Limb (tissue), 2 donors: ENCODE results near the gene TMEM86B.
"Not testable (repeated sequence)": the region's sequence is repeated elsewhere in the genome, so short reads cannot be mapped to it uniquely, and the experiment has no call there.

ENCODE experiments used
- DNase-seq, 2 donors: peaks; one replicate each; pipeline ENCODE4 v3.0.0-alpha.2; 2016; ENCODE audit errors: extremely low spot score in 2 of 2

Gene TMEM86B

DNA sequence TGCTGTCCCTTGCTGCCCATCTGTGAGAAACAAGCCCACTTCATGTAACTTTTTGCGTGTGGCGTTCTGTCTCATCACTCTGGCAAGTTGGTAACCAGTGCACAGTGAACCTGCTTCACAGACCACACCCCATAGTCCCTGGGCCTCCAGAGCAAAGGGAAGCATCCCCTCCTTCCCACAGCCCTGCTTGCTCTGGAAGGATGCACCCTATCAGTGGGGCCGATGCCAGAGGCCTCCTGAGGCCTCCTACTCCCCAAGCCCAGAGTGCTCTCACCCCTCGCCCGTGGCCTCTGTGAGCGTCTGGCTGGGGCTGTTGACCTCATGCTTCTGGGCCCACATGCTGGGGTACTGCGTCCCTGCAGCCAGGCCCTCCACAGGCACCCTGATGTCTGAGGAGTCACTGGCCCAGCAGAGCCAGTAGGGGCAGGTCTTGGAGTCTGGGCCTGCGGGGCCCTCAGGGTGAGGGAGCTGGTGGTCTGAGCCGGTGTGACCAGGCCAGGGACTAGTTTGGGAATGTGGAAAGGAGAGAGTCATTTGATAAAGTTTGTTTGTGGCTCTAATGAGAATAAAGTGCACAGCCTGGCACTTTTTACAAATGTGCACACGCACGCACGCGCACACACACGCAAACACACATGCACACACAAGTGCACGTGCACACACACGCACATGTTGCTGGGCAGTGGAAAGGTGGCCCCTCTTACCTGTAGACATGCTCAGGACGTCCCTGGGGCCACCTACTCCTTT, 5.1 kb downstream of the TMEM86B start:
- DNase-seq = no peak

DNA sequence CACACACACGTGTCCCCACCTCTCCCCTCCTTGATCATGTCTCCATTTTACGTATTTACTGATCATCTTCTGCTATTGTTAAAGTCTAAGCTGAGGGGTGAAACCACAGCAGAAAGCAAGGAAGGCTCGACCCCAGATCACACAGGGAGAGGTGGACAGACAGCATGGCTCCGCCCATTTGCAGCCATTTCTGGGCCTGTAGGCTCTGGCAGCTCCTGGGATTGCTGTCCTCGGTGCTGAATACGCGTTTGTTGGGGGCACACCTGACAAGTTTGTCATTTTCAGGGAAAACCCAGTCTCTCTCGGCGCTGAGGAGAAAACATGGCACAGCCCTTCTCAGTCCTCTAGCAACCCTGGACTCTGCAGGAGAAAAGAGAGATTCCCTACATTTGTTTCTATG, 8.0 kb downstream of the TMEM86B start:
- DNase-seq = no peak

DNA sequence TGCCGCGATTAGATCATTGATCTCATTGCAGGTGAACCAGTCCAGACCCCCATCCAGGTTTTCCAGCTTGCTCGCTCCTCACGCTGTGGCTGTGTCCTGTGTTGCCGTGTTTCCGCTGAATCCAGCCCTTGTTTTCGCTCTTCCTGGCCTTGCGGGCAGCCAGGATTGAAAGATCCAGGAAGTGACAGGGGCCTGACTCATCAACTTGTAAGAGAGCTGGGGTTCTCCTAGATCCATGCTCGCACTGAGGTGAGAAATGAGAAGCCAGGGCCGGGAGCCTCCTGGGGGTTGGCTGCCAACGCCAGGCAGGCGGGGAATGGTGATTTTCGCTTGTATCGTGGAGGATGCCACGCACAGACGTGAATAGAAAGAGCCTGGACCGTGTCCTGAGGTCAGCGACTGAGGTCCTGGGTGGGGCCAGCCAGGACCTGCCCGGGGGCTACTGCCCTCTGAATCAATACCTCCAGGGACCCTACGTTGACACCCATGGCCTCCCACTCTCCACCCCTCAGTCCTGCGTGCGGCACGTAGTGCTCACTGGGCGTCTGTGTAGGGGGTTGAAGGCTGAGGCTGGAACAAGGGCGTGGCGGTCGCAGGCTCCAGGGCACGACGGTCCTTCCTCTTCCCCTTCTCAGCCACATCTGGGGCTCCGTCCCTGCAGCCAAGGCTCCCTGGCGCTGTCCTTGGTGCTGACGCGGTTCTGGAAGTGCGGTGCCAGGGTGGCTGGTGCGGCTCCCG, 11.9 kb downstream of the TMEM86B start:
- peak; percentile 59 to 82 for DNase-seq

DNA sequence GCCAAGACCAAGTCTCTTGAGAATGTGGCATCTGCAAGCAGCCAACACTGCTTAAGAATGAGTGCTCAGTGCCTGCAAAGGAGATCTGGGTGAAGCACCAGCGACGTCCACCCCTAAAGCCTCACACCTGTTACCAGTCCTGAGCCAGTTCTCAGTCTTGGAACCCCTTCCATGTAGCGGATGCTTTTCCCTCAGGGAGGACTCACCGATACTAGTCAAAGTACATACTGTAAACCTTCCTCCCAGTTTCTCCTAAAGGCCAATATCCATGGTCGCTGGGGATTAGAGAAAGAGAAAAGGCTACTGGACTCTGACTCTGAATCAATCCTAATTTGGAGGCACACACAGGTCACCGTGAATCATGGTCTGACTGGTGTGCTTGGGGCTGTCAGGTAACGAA, 15.0 kb downstream of the TMEM86B start:
- no peak for DNase-seq

DNA sequence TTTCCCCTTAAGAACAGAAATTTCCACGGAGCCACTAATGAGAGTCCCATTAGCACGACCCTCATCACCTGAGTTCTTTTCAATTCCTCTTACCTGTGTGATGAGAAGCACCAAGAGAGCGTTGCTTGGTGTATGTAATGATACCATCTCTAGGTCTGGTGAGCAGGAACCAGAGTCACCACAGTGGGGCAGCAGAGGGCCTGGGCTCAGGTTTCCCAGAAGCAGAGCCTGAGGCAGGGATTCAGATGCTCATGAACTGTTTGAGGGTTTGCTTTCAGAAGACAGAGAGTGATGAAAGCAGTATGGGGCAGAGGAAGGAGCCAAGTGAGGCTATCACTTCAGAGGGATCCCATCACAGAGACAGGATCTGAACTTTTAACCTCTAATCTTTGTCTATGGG, 16.1 kb downstream of the TMEM86B start:
- DNase-seq = no peak

DNA sequence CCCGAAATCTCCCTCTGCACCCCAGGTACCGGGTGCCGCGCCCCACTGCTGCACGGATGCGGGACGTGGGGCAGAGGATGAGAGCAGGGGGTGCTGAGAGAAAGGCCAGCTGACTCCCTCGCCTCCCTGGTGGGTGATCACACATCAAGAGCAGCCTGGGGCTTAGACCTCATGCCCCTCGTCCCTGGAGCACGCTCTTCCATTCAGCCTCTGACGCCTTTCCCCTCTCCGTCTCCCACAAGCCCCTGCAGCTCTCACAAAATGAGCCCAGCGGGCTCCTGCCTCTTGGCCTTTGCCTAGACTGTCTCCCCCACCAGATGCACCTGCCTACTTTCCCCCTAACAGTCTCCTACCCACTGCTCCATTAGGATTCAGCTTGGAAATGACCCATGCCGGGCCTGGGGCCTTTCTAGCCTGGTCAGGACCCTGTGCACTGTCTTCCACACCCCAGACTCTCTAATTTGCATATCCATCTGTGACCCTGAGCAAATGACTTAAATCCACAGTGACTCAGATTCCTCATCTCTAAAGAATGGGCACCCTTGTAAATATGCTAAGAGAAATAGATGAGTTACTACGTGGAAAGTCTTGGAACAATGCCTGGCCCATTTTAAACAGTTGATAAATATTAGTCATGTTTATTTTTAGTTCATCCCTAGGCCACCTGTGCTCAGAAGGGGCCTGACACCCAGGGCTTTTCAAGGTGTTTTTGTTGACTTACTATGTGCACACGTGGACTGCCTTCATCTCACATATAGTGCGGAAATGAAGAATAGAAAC, 18.7 kb downstream of the TMEM86B start:
- DNase-seq = no peak

DNA sequence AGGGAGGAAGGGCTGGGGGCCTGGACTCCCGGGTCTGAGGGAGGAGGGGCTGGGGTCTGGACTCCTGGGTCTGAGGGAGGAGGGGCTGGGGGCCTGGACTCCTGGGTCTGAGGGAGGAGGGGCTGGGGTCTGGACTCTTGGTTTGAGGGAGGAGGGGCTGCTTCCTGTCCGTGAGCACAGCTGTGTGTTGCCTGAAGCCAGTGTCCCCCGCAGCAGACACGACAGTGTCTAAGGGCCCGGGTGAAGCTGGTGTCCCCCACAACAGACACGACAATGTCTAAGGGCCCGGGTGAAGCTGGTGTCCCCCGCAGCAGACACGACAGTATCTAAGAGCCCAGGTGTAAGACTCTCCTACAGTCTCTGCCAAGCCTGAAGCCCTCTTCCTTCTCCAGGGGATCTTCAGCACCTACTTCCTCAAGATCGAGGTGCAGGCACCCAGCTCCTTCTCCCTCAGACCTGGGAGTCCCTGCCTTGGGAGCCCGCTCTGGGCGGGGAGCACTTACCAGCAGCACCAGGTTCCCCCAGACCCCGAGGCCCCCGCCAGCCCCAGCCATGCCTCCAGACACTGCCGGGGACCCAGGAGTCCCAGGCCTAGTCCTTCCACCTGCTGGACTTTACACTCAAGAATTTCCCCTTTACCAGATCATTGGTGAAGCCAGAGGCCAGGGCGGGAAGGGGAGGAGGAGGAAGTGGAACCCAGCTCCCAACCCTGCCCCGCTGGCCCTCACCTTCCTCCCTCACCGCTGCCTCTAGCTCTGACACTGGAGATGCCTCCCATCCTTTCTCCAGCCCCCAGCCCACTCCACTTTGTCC, 19.5 kb downstream of the TMEM86B start, which contains the start of gene PTPRH:
PTPRH (minus strand) TSS at position 622 of the 813 bp plus-strand sequence; CDS start at position 554, 68 bp downstream.
- no peak for DNase-seq

DNA sequence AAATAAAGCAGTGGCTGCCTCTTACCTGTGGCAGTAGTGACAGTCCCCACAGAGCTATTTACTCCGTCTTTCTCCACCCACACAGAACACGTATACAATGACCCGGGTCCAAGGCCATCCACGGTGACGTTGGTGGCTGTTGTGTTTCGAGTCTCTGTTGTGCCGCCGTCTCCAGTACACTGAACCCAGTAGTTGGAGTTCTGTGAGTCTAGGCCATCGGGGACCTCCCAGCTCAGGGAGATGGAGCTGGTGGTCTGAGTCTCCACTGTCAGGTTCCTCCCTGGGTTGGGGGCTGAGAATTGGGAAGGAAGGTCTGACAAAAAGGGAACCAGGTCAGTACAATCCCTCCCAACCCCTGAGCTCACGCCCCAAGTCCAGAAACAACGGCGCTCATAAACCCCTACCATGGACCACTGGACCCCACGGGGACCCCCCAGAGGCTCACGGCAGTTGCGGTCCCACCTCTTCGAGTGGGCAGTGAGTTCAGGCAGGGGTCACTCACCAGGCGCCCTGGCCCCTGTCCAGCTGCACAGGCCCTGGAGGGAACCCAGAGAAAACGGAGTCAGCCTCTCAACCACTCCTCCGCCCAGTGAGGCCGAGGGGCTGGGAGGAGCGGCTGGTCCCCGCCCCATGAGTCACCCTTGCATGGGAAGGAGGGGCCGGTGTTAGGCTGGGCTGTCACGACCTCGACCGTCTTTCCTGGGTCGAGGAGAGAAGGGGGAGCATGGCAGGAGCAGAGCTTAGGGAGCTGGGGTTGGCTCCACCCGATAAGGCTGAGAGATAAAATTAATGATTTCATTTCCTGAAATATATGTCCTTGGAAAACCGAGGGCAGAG, 21.7 kb downstream of the TMEM86B start:
- peak in 1 of 2 donors; percentile 58 for DNase-seq

DNA sequence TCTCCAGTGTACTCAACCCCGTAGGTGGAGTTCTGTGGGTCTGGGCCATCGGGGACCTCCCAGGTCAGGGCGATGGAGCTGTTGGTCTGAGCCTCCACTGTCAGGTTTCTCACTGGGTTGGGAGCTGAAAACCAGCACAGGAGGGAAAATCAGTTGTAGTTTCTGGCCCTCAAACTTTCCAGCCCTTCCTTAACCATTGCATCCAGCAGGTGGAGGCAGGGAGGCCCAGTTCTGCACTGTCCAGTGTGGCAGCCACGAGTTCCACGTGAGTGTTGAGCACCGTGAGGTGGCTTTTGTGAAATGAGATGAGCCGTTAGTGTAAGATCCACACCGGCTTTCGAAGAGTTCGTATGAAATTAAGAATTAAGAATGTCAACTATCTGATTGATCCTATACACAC, 26.4 kb downstream of the TMEM86B start:
- not testable (repeated sequence) for DNase-seq

DNA sequence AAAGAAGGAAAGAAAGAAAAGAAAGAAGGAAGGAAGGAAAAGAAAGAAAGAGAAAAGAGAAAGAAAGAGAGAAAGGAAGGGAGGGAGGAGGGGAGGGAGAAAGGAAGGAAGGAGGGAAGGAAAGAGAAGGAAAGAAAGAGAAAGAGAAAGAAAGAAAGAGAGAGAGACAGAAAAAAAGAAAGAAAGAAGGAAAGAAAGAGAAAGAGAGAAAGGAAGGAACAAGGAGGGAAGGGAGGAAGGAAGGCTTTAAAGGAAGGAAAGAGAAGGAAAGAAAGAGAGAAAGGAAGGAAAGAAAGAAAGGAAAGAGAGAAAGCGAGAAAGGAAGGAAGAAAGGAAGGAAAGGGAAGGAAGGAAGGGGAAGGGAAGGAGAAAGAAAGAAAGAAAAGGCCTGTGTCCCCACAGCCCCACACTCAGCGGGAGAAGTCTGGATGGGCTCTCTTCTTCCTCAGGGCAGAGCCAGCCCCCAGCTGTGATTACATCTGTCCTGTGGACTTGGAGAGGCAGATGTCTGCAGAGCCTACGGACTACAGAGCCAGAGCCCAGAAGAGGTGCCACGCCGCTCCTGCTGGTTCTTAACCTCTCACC, 28.9 kb downstream of the TMEM86B start:
- no peak for DNase-seq

DNA sequence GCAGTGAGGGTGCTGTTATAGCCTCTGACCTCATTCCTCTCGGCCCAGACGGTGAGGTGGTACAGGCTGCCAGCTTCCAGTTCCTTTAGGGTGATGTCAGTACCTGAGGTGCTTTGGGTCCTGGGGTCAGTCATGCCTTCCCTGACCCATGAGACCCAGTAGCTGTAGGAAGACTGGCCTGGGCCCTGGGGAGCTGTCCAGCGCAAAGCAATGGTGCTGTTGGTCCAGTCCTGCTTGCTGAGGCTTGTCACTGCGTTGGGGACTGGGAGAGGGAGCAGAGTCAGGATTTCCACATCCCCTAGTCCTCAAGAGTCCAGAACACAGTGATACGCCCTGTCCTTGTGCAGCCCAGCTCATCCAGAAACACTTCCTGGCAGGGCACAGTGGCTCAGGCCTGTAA, 29.9 kb downstream of the TMEM86B start:
- no peak for DNase-seq

DNA sequence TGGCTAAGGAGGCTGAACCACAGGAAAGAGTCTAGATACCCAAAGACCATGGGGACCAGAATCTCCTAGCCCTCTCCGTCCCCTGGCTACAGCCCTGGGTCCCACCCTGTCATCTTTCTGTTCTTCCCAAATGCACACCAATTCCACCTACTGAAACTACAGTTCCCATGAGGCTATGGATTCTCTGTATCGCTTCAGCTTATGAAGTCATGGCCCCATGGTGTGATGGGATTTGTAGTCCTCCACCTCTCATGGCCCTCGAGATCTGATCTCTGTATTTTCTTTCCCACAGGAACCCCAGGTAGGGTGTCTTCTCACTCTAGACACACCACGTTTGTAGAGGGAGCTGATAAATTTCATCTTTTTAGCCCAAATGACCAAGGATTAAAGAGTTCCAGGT, 31.0 kb downstream of the TMEM86B start:
- DNase-seq = no peak

DNA sequence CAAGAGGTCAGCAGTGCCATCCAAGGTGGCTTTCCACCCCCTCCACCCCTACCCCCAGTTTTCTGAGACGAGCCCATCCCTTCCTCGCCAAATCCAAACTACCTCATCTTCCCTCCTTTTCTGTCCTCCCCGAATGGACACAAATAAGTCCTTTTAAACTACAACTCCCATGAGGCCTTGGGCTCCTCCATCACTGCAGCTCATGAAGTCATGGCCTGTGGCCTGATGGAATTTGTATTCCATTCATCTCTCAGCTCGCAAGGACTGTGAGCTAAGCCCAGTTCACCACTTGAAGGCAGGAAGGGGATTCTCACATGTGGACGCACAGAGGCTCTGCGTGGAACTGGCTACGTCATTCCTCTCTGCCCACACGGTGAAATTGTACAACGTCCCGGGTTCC, 31.8 kb downstream of the TMEM86B start:
- no peak for DNase-seq

DNA sequence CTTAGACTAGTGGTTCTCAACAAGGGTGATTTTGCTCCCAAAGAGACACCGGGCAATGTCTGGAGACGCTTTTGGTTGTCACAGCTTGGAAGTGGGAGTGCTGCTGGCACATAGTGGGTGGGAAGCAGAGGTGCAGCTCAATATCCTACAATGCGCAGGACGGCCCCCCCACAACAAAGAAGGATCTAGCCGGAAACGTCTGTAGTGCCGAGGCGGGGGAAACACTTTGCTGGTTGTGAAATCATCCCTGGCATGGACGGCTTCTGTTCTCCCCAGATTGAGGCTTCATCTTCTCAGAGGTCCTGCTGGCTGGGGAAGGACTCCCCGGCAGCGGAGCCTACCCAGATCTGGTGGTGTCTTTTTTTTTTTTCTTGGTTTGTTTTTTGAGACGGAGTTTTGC, 35.1 kb downstream of the TMEM86B start:
- no peak for DNase-seq

DNA sequence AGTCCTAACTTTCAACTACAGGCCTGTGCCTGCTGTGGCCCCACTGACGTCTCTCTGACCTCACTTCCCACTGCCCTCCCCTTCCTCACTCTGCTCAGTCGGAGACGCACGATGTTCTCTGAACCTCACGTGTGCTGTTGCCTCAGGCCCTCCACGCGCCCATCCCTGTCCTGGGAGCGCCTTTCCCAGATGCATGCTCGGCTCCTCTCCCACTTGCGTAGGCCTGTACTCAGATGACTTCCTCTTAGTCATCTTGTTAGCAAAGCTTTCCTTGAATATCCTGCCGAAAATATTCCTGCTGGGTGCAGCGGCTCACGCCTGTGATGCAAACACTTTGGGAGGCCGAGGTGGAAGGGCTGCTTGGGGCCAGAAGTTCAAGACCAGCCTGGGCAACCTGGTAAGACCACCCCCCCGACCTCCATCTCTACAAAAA, 39.1 kb downstream of the TMEM86B start:
- no peak for DNase-seq

DNA sequence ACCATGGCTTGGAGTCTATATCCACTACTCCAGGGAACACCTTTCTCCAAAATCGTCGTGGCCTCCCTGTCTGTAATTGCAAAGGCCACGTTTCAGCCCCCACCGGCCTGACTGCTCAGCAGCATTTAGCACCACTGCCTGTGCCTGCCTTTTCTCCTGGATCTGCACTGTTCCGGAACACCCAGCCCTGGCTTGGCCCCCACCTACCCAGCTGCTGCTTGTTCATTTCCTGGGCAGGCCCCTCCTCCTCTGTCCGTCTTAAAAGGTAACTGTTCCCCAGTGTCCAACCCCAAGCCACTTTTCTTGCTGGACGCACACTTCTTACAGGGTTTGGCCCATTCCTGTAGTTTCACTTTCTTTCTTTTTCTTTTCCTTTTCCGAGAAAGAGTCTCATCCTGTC, 39.9 kb downstream of the TMEM86B start:
- no peak for DNase-seq

DNA sequence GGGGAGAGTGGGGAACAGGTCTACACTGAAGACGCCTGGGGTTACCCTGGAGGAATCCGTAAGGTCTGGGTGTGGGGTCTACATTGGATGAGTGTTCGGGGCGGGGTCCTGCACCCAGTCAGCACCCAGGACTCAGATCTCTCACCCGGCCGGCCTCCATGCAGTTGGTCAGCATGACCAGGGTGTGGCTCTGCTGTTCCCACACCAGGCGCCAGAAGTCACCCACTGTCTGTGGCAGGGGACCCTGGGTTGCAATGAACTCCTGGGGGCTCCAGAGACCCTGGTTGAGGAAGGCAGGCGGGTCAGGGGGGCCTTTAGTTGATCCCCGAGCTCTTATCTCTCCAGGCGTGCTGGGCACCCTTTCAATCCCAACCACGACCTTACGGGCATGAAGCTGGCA, 42.5 kb downstream of the TMEM86B start:
- DNase-seq = no peak

DNA sequence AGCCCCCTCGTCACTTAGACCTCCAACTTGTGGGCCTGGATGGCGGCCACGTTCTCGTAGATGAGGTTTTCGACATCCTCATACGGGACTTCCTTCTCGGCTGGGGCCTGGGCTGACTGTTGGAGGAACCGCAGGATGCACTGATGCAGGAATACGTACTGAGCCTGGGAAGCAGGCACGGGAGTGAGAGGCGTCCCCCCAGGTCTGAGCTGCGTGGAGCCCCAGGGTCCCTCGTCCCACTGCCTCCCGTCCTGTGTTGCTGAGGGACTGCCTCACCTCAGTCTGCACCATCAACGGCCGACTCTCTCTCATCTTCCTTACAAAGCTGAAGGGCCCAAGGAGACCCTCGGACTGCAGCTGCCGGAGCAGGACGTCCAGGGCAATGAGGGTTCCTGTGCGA, 46.8 kb downstream of the TMEM86B start:
- no peak for DNase-seq

DNA sequence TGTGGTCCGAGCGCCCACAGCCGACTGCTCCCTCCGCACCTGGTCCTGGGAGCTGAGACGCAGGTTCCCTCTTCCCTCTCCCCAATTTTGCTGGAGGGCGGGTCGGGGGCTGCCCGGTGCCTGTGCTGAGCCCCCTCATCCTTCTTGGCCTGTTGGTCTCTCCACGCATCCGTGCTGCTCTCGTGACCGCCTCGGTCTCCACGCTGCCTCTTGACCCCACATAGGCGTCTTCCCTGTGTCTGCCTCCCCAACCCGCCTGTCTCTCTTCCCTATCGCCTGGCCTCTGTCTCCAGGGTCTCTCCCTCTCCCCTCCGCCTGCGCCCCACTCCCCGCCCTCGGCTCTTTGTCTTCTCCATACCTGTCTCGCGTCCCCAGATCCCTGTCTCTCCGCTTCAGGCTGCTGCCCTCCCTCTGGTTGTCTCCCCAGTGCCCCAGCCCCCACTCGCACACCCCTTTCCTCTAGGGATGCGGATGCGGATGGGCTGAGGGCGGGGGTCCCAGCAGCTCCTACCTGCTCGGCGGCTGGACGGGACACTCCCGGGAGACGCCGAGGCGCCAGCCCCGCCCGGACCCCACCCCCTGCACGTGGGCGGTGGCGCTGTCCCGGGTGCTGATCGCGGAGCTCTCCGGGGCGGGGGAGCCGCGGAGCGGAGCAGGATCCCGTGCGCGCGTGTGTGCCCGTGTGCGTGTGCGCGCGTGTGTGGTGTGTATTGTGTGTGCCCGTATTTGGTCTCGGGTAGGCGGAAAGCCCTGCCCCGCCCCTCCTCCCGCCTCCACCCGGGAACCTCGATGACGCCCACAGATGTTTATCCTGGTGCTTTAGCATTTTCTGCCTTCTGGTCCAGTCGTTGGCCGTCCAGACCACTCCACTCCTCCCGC, 48.7 kb downstream of the TMEM86B start, which contains the start of gene SYT5:
SYT5 (minus strand) TSS at position 684 of the 879 bp plus-strand sequence. CDS start 1,248 bp downstream, outside the sequence.
- DNase-seq = peak in 1 of 2 donors; percentile 80
